GM12891 (cell line): Measurements from ENCODE around the gene CTDNEP1.

Source experiments
- DNase-seq: peaks from one replicate; pipeline ENCODE4 v3.0.0; 2011; ENCODE audit warnings: low spot score; ENCODE audit not compliant: insufficient read length
- FAIRE-seq: peaks from 2 replicates; lab custom pipeline; 2011; peaks lifted over from hg19 to GRCh38; lab: Jason Lieb, UNC
- PAX5 ChIP-seq: IDR thresholded peaks from 2 replicates; pipeline ENCODE4 v1.6.1; 2011; ENCODE audit warnings: low read length, moderate library complexity, mild to moderate bottlenecking; ENCODE audit not compliant: insufficient read depth, severe bottlenecking
- POLR2A ChIP-seq: IDR thresholded peaks from 2 replicates; pipeline ENCODE4 v1.6.1; 2011; ENCODE audit warnings: low read depth, low read length, control low read depth
- POLR2AphosphoS5 ChIP-seq: IDR thresholded peaks from 2 replicates; pipeline ENCODE4 v1.6.1; 2011; ENCODE audit warnings: low read depth, low read length, control low read depth
- POU2F2 ChIP-seq: IDR thresholded peaks from 2 replicates; pipeline ENCODE4 v1.6.1; 2011; ENCODE audit warnings: low read depth, mild to moderate bottlenecking, control low read depth, low read length, moderate library complexity
- SPI1 ChIP-seq: IDR thresholded peaks from 2 replicates; pipeline ENCODE4 v1.6.1; 2011; ENCODE audit warnings: low read depth, low read length, control low read depth
- TAF1 ChIP-seq: IDR thresholded peaks from 2 replicates; pipeline ENCODE4 v1.6.1; 2011; ENCODE audit warnings: low read depth, low read length, control low read depth

The CTDNEP1 gene

GRCh38 chr17:7216242-7217112, 35.1 kb downstream of the CTDNEP1 start:
- no peak for TF ChIP-seq TAF1
- TF ChIP-seq POLR2AphosphoS5 = no peak
- TF ChIP-seq POLR2A = no peak
- no peak for TF ChIP-seq SPI1
- no peak for TF ChIP-seq POU2F2
- TF ChIP-seq PAX5 = no peak
- DNase-seq (no peak), FAIRE-seq (peak; percentile 9)

- TF ChIP-seq POU2F2 = no peak
- no peak for TF ChIP-seq SPI1
- TF ChIP-seq POLR2AphosphoS5 = no peak
- no peak for TF ChIP-seq POLR2A
- TF ChIP-seq TAF1 = no peak
- no peak for TF ChIP-seq PAX5
- DNase-seq (no peak), FAIRE-seq (peak; percentile 75)
Measured at GRCh38 chr17:7215652-7216180, 35.8 kb downstream of the CTDNEP1 start.

- TF ChIP-seq TAF1 (no peak), POU2F2 (no peak), POLR2A (no peak), SPI1 (no peak)
- DNase-seq (no peak), FAIRE-seq (no peak)
Measured at GRCh38 chr17:7215136-7215638, 36.3 kb downstream of the CTDNEP1 start.

GRCh38 chr17:7214300-7215135, 37.0 kb downstream of the CTDNEP1 start:
- FAIRE-seq = peak; percentile 100
- DNase-seq = peak; percentile 96
- TF ChIP-seq POLR2A = no peak
- TF ChIP-seq TAF1 = no peak
- TF ChIP-seq PAX5 = no peak
- 0 out of 2 replicates have a peak, but pooled peaks have one; percentile 15 for TF ChIP-seq SPI1
- peak; percentile 31; the same call in 1 of the 2 replicates for TF ChIP-seq POU2F2
- TF ChIP-seq POLR2AphosphoS5 = no peak

GRCh38 chr17:7213895-7214299, 37.6 kb downstream of the CTDNEP1 start:
- TF ChIP-seq PAX5 = no peak
- TF ChIP-seq POU2F2 = no peak
- TF ChIP-seq SPI1 = no peak
- FAIRE-seq = no peak
- no peak for DNase-seq

- FAIRE-seq (no peak), DNase-seq (no peak)
- no peak for TF ChIP-seq PAX5
- TF ChIP-seq POLR2AphosphoS5 = no peak
- TF ChIP-seq POLR2A = no peak
- no peak for TF ChIP-seq SPI1
- TF ChIP-seq TAF1 = no peak
- TF ChIP-seq POU2F2 = no peak
Measured at GRCh38 chr17:7211491-7212273, 39.9 kb downstream of the CTDNEP1 start.

- TF ChIP-seq SPI1 = no peak
- DNase-seq (no peak), FAIRE-seq (no peak)
Measured at GRCh38 chr17:7208754-7209460, 42.6 kb downstream of the CTDNEP1 start.

GRCh38 chr17:7208027-7208571, 43.4 kb downstream of the CTDNEP1 start:
- TF ChIP-seq POLR2AphosphoS5 (no peak), PAX5 (no peak), POLR2A (no peak), TAF1 (no peak), SPI1 (no peak), POU2F2 (no peak)
- FAIRE-seq (no peak), DNase-seq (no peak)
